Muscle layer of colon (tissue), 2 donors: ENCODE data around the gene SCRN3.

Experiments
- H3K27ac ChIP-seq: one replicate; pipeline ENCODE4 v1.7.0; 2013; ENCODE audit warnings: low read depth, mild to moderate bottlenecking, low read length, moderate library complexity
- H3K27me3 ChIP-seq, 2 donors: one replicate each; pipeline ENCODE4 v1.7.0; 2013; ENCODE audit warnings: low read length in 2 of 2, mild to moderate bottlenecking in 2 of 2; ENCODE audit not compliant: insufficient read depth in 2 of 2, control insufficient read depth in 1 of 2
- H3K36me3 ChIP-seq: one replicate; pipeline ENCODE4 v1.7.0; 2013; ENCODE audit warnings: mild to moderate bottlenecking, low read length; ENCODE audit not compliant: insufficient read depth
- H3K4me1 ChIP-seq: one replicate; pipeline ENCODE4 v1.7.0; 2013; ENCODE audit warnings: mild to moderate bottlenecking, low read length; ENCODE audit not compliant: insufficient read depth
- H3K4me3 ChIP-seq, 2 donors: one replicate each; pipeline ENCODE4 v1.7.0; 2013; ENCODE audit warnings: low read length in 2 of 2, low read depth in 1 of 2, mild to moderate bottlenecking in 1 of 2, moderate library complexity in 1 of 2
- H3K9ac ChIP-seq: one replicate; pipeline ENCODE4 v1.7.0; 2013; ENCODE audit warnings: low read length
- H3K9me3 ChIP-seq: one replicate; pipeline ENCODE4 v1.7.0; 2013; ENCODE audit warnings: mild to moderate bottlenecking, low read length
- donor health status: abdominal sarcoma.
- donor health status: Adenocarcinoma of cecum.

SCRN3 gene

DNA sequence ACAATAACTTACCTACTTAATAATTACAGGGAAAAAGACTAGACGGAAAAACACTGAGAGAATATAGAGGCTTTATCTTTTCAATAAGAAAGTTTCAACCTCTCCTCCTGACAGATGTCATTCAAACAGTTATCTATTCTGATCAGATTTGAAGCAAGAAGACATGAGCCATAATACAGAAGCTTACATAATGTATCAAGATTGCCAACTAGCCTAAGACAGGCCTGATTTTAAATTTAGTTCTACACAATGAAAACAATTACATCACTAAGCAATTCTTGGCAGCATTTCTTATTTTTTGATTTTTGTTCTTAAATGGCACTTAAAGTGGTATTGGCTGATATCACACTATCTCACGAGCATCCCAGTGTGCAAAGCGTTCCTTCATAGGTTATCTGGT, 49.7 kb downstream of the SCRN3 start:
- Histone ChIP-seq H3K27ac (no peak overlapping the region), H3K9ac (no peak overlapping the region), H3K36me3 (peaks cover 12% of the 10 kb centered on the region), H3K27me3 (no peaks in the 10 kb centered on the region), H3K4me3 (no peak overlapping the region), H3K4me1 (peaks cover 7% of the 10 kb centered on the region), H3K9me3 (no peaks in the 10 kb centered on the region)

DNA sequence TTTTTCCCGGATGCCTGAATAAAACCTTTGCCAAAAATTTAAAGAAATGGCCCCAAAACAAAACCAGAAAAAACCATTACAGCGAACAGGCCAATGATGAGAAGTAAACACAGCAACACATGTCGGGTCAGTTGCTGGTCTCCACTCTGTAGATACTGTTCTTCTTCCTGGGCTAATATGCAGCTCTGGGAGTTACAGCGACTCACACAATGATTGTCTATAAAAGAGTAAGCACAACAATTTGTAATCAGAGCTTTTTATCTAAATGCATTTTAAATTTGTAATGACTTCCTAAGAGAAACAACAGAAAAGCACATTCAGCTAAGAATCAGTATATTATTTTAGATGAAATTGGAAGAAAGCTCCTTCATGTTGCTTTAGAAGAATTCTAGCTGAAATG, 51.0 kb downstream of the SCRN3 start:
- Histone ChIP-seq H3K4me3 (no peak overlapping the region), H3K27ac (no peak overlapping the region), H3K36me3 (peaks cover 12% of the 10 kb centered on the region), H3K27me3 (no peaks in the 10 kb centered on the region), H3K9me3 (no peaks in the 10 kb centered on the region), H3K9ac (no peak overlapping the region), H3K4me1 (peaks cover 7% of the 10 kb centered on the region)

DNA sequence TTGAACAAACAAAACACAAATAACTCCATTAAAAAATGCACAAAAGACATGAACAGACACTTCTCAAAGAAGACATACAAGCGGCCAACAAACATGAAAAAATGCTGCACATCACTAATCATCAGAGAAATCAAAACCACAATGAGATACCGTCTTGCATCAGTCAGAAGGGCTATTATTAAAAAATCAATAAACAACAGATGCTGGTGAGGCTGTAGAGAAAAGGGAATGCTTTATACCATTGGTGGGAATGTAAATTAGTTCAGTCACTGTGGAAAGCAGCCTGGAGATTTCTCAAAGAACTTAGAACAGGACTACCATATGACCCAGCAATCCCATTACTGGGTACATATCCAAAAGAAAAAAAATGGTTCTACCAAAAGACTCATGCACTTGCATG, 53.5 kb downstream of the SCRN3 start:
- no peaks in the 10 kb centered on the region for H3K27me3 ChIP-seq
- H3K4me3 ChIP-seq: no peak overlapping the region
- no peaks in the 10 kb centered on the region for H3K4me1 ChIP-seq
- H3K9me3 ChIP-seq: no peaks in the 10 kb centered on the region
- H3K9ac ChIP-seq: no peak overlapping the region
- H3K36me3 ChIP-seq: peaks cover 12% of the 10 kb centered on the region
- H3K27ac ChIP-seq: no peak overlapping the region

DNA sequence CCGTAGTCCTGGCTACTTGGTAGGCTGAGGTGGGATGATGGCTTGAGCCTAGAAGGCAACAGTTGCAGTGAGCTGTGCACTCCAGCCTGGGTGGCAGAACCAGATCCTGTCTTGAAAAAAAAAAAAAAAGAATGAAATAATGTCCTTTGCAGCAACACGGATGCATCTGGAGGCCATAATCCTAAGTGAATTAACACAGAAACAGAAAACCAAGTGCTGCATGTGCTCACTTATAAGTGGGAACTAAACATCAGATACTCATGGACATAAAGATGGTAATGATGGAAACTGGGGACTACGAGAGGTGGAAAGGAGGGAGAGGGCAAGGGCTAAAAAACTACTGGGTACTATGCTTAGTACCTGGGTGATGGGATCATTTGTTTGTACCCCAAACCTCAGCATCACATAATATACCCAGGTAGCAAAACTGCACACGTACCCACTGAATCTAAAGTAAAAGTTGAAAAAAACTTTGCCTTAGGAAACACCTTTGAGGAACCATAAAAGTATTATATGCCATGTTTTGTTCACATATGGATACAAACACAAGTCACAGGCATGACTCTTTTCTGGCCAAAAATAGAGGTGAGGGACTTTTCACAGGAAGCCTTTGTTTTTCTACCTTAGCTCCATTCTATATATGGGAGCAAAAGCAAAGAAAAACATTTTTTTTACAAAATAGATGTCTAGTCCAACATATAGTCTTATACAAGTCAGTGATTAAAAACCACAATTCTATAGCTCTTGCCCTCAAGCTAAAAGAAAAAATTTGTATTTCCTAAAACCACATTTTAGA, 54.7 kb downstream of the SCRN3 start:
- Histone ChIP-seq H3K4me1 (no peaks in the 10 kb centered on the region), H3K27ac (no peak overlapping the region), H3K9me3 (no peaks in the 10 kb centered on the region), H3K36me3 (peaks cover 12% of the 10 kb centered on the region), H3K27me3 (no peaks in the 10 kb centered on the region), H3K9ac (no peak overlapping the region), H3K4me3 (no peak overlapping the region)

DNA sequence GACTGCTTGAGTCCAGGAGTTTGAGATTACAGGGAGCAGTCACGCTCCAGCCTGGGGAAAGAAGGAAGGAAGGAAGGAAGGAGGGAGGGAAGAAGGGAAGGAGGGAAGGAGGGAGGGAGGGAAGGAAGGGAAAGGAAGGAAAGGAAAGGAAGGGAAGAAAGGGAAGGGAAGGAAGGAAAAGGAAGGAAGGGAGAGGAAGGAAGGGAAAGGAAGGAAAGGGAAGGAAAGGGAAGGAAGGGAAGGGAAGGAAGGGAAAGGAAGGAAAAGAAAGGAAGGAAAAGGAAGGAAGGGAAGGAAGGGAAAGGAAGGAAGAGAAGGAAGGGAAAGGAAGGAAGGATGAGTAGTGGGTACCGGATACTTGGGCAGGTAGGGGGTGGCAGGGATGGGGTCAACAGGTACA, 59.0 kb downstream of the SCRN3 start:
- Histone ChIP-seq H3K9ac (no peak overlapping the region), H3K27ac (no peak overlapping the region), H3K4me3 (no peak overlapping the region), H3K27me3 (no peaks in the 10 kb centered on the region), H3K9me3 (no peaks in the 10 kb centered on the region), H3K36me3 (peaks cover 11% of the 10 kb centered on the region), H3K4me1 (no peaks in the 10 kb centered on the region)

DNA sequence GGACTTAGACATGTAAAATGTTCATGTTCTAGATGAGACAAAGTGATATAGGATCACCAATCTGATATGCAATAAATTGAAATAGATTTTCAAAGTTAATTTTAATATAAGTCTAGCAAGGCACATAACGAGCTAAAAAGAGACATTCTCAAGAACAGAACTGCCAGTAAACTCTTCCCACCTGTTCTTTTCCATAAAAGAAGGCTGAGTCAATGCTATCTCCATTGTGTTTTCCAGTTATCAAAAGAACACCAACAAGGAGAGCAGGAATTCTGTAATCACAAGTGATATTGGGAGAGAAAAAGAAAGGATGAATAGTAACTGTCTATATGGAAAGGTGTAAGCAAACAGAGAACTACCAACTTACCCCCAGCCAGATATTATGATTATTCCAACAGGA, 65.7 kb downstream of the SCRN3 start:
- H3K4me1 ChIP-seq: no peaks in the 10 kb centered on the region
- H3K9me3 ChIP-seq: no peaks in the 10 kb centered on the region
- H3K9ac ChIP-seq: no peak overlapping the region
- H3K27me3 ChIP-seq: no peaks in the 10 kb centered on the region
- H3K36me3 ChIP-seq: peaks cover 11% of the 10 kb centered on the region
- H3K27ac ChIP-seq: no peak overlapping the region
- no peak overlapping the region for H3K4me3 ChIP-seq

DNA sequence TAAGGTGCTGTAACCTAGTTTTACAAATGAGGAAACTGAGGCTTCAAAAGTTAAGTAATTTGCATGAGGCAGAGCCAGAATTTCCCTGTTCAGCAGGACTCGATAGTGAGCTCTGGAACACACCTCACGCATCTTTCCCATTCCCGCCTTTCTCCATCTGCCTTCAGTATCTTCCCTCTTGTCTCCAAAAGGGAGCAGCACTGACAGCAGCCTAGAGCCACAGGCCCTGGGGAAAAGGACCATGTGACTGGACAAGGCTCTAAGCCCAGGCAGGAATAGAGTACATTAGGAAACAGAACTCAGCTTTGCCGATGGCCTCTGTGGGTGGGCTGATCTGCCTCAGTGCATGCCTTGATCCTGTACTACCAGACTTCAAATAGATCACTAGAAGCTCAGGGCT, 69.8 kb downstream of the SCRN3 start:
- Histone ChIP-seq H3K4me1 (no peaks in the 10 kb centered on the region), H3K9me3 (no peaks in the 10 kb centered on the region), H3K4me3 (no peak overlapping the region), H3K27ac (no peak overlapping the region), H3K9ac (no peak overlapping the region), H3K27me3 (no peaks in the 10 kb centered on the region), H3K36me3 (no peaks in the 10 kb centered on the region)

DNA sequence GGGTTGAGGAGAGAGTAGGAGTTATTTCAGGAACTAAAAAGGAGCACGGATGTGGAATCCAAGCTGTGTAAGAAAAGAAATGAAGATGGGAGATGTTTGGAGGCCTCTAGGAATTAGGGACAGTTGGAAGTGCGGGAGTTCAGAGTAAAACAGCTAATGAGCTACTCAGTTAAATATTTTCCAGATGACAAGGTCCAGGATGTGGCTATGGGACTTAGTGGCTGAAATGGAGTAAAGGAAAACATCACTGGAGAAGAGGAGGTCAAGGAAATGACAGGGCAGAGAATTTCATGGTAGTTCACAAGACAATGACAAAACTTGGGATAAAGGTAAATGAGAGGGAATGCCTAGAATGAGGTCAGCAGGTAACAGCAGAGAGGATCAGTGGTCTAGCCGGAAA, 78.3 kb downstream of the SCRN3 start:
- Histone ChIP-seq H3K36me3 (no peaks in the 10 kb centered on the region), H3K4me1 (no peaks in the 10 kb centered on the region), H3K9me3 (no peaks in the 10 kb centered on the region), H3K27me3 (no peaks in the 10 kb centered on the region), H3K4me3 (no peak overlapping the region), H3K9ac (no peak overlapping the region), H3K27ac (no peak overlapping the region)

DNA sequence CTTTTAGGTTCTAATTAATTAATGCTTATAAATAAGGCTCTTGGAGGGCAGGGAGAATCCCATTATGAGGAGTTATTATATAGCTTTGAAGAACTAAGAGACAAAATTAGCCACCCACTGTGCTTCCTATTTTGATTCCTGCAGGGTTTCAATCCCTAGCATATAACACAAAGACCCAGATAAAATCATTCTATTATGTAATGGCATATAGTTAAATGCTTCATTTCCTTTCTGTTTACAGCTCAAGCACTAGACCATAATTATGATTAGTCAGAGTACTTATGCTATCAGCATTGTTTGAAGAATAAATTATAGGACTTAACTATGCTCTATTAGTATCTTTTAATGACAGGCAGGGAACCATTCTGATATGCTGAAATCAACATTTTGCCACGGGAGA, 82.2 kb downstream of the SCRN3 start:
- no peak overlapping the region for H3K4me3 ChIP-seq
- no peak overlapping the region for H3K27ac ChIP-seq
- no peaks in the 10 kb centered on the region for H3K9me3 ChIP-seq
- no peaks in the 10 kb centered on the region for H3K4me1 ChIP-seq
- H3K9ac ChIP-seq: no peak overlapping the region
- no peaks in the 10 kb centered on the region for H3K27me3 ChIP-seq
- H3K36me3 ChIP-seq: peaks cover 5% of the 10 kb centered on the region
